ENCODE data around the gene TGFB1.

The TGFB1 gene

DNA sequence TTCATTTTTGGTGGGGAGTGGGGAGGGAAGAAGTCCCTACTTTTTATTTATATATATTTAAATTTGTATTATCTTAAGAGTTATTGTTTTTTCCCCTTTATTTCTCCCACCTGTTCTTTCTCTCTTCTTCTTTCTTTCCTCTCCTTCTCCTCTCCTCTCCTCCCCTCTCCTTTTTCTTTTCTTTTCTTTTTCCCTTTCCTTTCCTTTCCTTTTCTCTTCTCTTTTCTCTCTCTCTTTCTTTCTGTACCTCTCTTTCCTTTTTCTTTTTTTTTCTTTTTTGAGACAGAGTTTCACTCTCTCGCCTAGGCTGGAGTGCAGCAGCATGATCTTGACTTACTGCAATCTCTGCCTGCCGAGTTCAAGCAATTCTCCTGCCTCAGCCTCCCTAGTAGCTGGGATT lies 45.8 kb upstream of the TGFB1 start:
- Histone ChIP-seq H3K79me2 (ENCODE audit: control insufficient read depth, low read length) (peaks cover 43% of the 10 kb centered on the region), H3K4me2 (ENCODE audit: low read length) (no peak overlapping the region), H3K4me3 (ENCODE audit: low read length) (no peak overlapping the region)

DNA sequence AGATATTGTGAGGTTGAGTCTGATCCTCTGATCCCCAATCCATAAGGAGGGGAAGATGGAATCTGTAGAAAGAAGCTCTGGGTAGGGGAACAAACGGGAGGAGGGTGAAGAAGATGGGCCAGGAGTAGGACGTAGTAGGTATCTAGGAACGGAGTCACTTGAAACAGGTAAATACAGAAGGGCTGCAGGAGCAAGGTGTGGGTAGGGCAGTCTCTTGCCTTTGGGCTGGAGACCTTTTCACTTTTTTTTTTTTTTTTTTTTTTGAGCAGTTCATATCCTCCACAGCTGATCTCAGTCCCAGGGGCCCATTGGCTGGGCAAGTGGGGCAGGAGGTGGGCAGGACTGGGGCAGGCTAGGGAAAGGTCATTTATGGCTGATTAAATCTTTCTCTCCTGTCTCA lies 45.4 kb upstream of the TGFB1 start:
- Histone ChIP-seq H3F3A (ENCODE audit: control insufficient read depth, insufficient read depth) (no peaks in the 10 kb centered on the region), H3K9me2 (replicated peaks; ENCODE audit: control insufficient read depth, low read length) (no peaks in the 10 kb centered on the region), H3K4me1 (ENCODE audit: control insufficient read depth, low read length) (peaks cover 30% of the 10 kb centered on the region), H3K36me3 (ENCODE audit: control insufficient read depth, low read length) (peaks cover 14% of the 10 kb centered on the region), H3K27ac (ENCODE audit: low read depth, low read length) (no peak overlapping the region), H3K27me3 (ENCODE audit: control insufficient read depth, low read length) (no peaks in the 10 kb centered on the region), H3K4me2 (ENCODE audit: low read length) (peak overlapping the region; percentile 64), H3K9me3 (ENCODE audit: control insufficient read depth, insufficient read depth, low read length) (no peaks in the 10 kb centered on the region), H4K20me1 (ENCODE audit: control insufficient read depth, insufficient read depth, low read depth, low read length) (no peaks in the 10 kb centered on the region), H3K4me3 (ENCODE audit: low read length) (peak overlapping the region; percentile 99), H3K79me2 (ENCODE audit: control insufficient read depth, low read length) (peaks cover 48% of the 10 kb centered on the region)
- TF ChIP-seq, protein P1, sequence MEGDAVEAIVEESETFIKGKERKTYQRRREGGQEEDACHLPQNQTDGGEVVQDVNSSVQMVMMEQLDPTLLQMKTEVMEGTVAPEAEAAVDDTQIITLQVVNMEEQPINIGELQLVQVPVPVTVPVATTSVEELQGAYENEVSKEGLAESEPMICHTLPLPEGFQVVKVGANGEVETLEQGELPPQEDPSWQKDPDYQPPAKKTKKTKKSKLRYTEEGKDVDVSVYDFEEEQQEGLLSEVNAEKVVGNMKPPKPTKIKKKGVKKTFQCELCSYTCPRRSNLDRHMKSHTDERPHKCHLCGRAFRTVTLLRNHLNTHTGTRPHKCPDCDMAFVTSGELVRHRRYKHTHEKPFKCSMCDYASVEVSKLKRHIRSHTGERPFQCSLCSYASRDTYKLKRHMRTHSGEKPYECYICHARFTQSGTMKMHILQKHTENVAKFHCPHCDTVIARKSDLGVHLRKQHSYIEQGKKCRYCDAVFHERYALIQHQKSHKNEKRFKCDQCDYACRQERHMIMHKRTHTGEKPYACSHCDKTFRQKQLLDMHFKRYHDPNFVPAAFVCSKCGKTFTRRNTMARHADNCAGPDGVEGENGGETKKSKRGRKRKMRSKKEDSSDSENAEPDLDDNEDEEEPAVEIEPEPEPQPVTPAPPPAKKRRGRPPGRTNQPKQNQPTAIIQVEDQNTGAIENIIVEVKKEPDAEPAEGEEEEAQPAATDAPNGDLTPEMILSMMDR (IDR thresholded peaks at IDR 0.05; ENCODE audit: low read depth, low read length, poor library complexity, severe bottlenecking), result no peak
- TF ChIP-seq EZH2phosphoT487 (IDR thresholded peaks at IDR 0.05; ENCODE audit: borderline replicate concordance, low read length), result no peak

More for the DNA sequence above, 45.8 kb upstream of the TGFB1 start:
- Histone ChIP-seq H3K9me3 (ENCODE audit: control insufficient read depth, insufficient read depth, low read length) (no peaks in the 10 kb centered on the region), H3K4me1 (ENCODE audit: control insufficient read depth, low read length) (peaks cover 28% of the 10 kb centered on the region), H3K36me3 (ENCODE audit: control insufficient read depth, low read length) (peaks cover 14% of the 10 kb centered on the region), H3K27ac (ENCODE audit: low read depth, low read length) (no peak overlapping the region), H4K20me1 (ENCODE audit: control insufficient read depth, insufficient read depth, low read depth, low read length) (no peaks in the 10 kb centered on the region), H3K27me3 (ENCODE audit: control insufficient read depth, low read length) (no peaks in the 10 kb centered on the region), H3F3A (ENCODE audit: control insufficient read depth, insufficient read depth) (no peaks in the 10 kb centered on the region), H3K9me2 (replicated peaks; ENCODE audit: control insufficient read depth, low read length) (no peaks in the 10 kb centered on the region)
- TF ChIP-seq, protein P1 (IDR thresholded peaks at IDR 0.05; ENCODE audit: low read depth, low read length, poor library complexity, severe bottlenecking), result no peak
- no peak for TF ChIP-seq EZH2phosphoT487 (IDR thresholded peaks at IDR 0.05; ENCODE audit: borderline replicate concordance, low read length)

DNA sequence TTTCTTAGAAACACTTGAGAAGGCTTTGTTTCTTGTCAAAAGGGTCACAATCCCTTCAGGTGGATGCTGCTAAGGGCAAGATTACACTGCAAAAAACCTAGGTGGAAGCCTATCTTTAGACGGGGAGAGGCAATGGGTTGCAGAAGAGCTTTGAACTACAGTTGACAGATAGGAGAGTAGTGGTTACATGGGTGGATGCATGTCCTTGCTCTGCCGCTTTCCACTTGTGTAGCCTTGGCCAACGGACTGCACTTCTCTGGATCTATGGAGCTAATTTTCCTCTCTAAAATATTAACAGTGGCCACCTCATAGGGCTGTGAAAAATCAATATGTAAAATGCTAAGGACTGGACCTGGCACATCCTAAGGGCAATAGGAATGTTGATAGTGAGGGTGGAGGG lies 44.9 kb upstream of the TGFB1 start:
- Histone ChIP-seq H3F3A (ENCODE audit: control insufficient read depth, insufficient read depth) (no peaks in the 10 kb centered on the region), H4K20me1 (ENCODE audit: control insufficient read depth, insufficient read depth, low read depth, low read length) (no peaks in the 10 kb centered on the region), H3K36me3 (ENCODE audit: control insufficient read depth, low read length) (peaks cover 17% of the 10 kb centered on the region), H3K9me2 (replicated peaks; ENCODE audit: control insufficient read depth, low read length) (no peaks in the 10 kb centered on the region), H3K4me1 (ENCODE audit: control insufficient read depth, low read length) (peaks cover 30% of the 10 kb centered on the region), H3K27me3 (ENCODE audit: control insufficient read depth, low read length) (no peaks in the 10 kb centered on the region), H3K4me3 (ENCODE audit: low read length) (peak overlapping the region; percentile 99), H3K9me3 (ENCODE audit: control insufficient read depth, insufficient read depth, low read length) (no peaks in the 10 kb centered on the region), H3K27ac (ENCODE audit: low read depth, low read length) (no peak overlapping the region), H3K79me2 (ENCODE audit: control insufficient read depth, low read length) (peaks cover 53% of the 10 kb centered on the region), H3K4me2 (ENCODE audit: low read length) (peak overlapping the region; percentile 64)
- TF ChIP-seq, protein P1 (IDR thresholded peaks at IDR 0.05; ENCODE audit: low read depth, low read length, poor library complexity, severe bottlenecking), result no peak
- no peak for TF ChIP-seq EZH2phosphoT487 (IDR thresholded peaks at IDR 0.05; ENCODE audit: borderline replicate concordance, low read length)

Data from DOHH2 (cell line).